ENCODE measurements around the gene TJP2.
A peak's percentile ranks its signal among the peaks of the same experiment; 100 is the strongest.

Gene TJP2

DNA sequence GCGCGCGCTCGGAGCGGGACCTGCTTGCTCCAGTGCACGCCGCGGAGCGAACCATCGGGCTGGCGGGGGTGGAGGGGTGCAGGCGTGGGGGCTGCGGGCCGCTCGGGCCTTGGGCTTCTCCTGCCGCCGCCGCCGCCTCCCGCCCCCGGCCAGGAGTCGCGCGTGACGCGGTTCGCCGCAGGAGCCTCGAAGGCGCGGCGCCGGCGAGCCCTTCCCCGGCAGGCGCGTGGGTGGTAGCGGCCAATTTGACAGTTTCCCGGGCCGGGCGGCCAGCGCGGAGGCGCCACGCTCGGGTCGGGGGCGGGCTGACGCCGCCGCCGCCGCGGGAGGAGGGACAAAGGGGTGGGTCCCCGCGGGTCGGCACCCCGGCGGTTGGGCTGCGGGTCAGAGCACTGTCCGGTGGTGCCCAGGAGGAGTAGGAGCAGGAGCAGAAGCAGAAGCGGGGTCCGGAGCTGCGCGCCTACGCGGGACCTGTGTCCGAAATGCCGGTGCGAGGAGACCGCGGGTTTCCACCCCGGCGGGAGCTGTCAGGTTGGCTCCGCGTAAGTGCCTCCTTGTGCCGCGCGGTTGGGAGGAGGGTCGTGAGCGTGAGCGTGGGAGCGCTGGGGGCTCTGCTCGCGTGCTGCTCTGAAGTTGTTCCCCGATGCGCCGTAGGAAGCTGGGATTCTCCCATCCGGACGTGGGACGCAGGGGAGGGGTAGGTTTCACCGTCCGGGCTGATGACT, at the start of gene TJP2:
TJP2 (plus strand) TSS at position 387 of the 725 bp plus-strand sequence; CDS start at position 483, 96 bp downstream.
- peaks cover 35% of the 10 kb centered on the region for H3K27me3 ChIP-seq (ENCODE audit: control insufficient read depth, insufficient read depth, low read length)
- peaks cover 24% of the 10 kb centered on the region for H3K4me1 ChIP-seq (ENCODE audit: control insufficient read depth, low read depth, low read length)
- H3K9ac ChIP-seq (ENCODE audit: low read length), result peak within 1 kb of the TSS; percentile 44
- H3K27ac ChIP-seq (ENCODE audit: low read length), result no peak within 1 kb of the TSS
- peak within 1 kb of the TSS; percentile 77 for H3K4me3 ChIP-seq (ENCODE audit: low read length)
- no peaks in the 10 kb centered on the region for H3K36me3 ChIP-seq (ENCODE audit: control insufficient read depth, low read depth, low read length)
- H3K9me3 ChIP-seq (ENCODE audit: control insufficient read depth, low read depth, low read length), result no peaks in the 10 kb centered on the region

- Histone ChIP-seq H3K9ac (ENCODE audit: low read length) (no peak overlapping the region), H3K4me3 (ENCODE audit: low read length) (no peak overlapping the region), H3K27ac (ENCODE audit: low read length) (no peak overlapping the region), H3K4me1 (ENCODE audit: control insufficient read depth, low read depth, low read length) (peaks cover 4% of the 10 kb centered on the region), H3K27me3 (ENCODE audit: control insufficient read depth, insufficient read depth, low read length) (no peaks in the 10 kb centered on the region), H3K9me3 (ENCODE audit: control insufficient read depth, low read depth, low read length) (no peaks in the 10 kb centered on the region), H3K36me3 (ENCODE audit: control insufficient read depth, low read depth, low read length) (peaks cover 9% of the 10 kb centered on the region)
Observed at GRCh38 chr9:69130456-69131441, 43.3 kb upstream of the TJP2 start.

DNA sequence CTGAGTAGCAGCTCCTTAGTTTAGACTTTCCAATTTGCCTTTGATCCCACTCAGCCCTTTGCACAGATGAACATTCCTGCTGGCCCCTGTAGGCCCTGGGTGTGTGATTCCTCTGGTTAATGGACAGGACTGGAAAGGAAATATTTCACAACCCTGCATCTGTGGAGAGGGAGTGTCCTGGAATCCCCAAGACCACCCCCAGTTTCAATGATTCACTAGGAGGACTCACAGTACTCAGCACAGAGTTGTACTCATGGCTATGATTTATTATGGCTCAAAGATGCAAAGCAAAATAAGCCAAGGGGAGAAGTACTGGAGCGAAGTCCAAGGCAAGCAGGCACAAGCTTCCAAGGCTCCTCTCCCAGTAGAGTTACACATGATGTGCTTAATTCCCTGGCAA, 42.4 kb upstream of the TJP2 start:
- no peak overlapping the region for H3K4me3 ChIP-seq (ENCODE audit: low read length)
- peaks cover 9% of the 10 kb centered on the region for H3K36me3 ChIP-seq (ENCODE audit: control insufficient read depth, low read depth, low read length)

GRCh38 chr9:69132361-69132760, 41.7 kb upstream of the TJP2 start:
- Histone ChIP-seq H3K4me3 (ENCODE audit: low read length) (no peak overlapping the region), H3K27ac (ENCODE audit: low read length) (no peak overlapping the region)

More for the DNA sequence above, 42.4 kb upstream of the TJP2 start:
- Histone ChIP-seq H3K9me3 (ENCODE audit: control insufficient read depth, low read depth, low read length) (no peaks in the 10 kb centered on the region), H3K9ac (ENCODE audit: low read length) (no peak overlapping the region), H3K4me1 (ENCODE audit: control insufficient read depth, low read depth, low read length) (peaks cover 4% of the 10 kb centered on the region), H3K27me3 (ENCODE audit: control insufficient read depth, insufficient read depth, low read length) (no peaks in the 10 kb centered on the region), H3K27ac (ENCODE audit: low read length) (no peak overlapping the region)

GRCh38 chr9:69134412-69134811, 39.7 kb upstream of the TJP2 start:
- Histone ChIP-seq H3K4me1 (ENCODE audit: control insufficient read depth, low read depth, low read length) (no peaks in the 10 kb centered on the region), H3K9me3 (ENCODE audit: control insufficient read depth, low read depth, low read length) (no peaks in the 10 kb centered on the region), H3K27ac (ENCODE audit: low read length) (no peak overlapping the region), H3K9ac (ENCODE audit: low read length) (no peak overlapping the region), H3K4me3 (ENCODE audit: low read length) (no peak overlapping the region), H3K36me3 (ENCODE audit: control insufficient read depth, low read depth, low read length) (peaks cover 6% of the 10 kb centered on the region), H3K27me3 (ENCODE audit: control insufficient read depth, insufficient read depth, low read length) (no peaks in the 10 kb centered on the region)

More at GRCh38 chr9:69132361-69132760, 41.7 kb upstream of the TJP2 start:
- peaks cover 4% of the 10 kb centered on the region for H3K4me1 ChIP-seq (ENCODE audit: control insufficient read depth, low read depth, low read length)
- no peaks in the 10 kb centered on the region for H3K27me3 ChIP-seq (ENCODE audit: control insufficient read depth, insufficient read depth, low read length)
- H3K9ac ChIP-seq (ENCODE audit: low read length), result no peak overlapping the region
- H3K9me3 ChIP-seq (ENCODE audit: control insufficient read depth, low read depth, low read length), result no peaks in the 10 kb centered on the region
- peaks cover 9% of the 10 kb centered on the region for H3K36me3 ChIP-seq (ENCODE audit: control insufficient read depth, low read depth, low read length)

DNA sequence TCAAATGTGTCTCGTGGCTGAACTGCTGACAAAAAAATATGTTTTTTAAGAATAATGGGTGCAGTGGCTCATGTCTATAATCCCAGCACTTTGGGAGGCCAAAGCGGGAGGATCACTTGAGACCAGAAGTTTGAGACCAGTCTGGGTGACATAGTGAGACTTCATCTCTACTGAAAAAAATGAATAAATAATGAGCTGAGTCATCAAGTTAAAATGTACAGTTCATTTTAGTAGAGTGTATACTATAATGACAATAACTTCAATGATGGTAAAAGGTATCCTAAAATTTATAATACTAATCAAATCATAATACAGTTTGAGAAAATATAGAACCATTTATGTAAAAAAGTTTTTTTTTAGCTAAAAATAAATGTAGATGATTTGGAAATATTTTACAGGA, 37.9 kb upstream of the TJP2 start:
- no peak overlapping the region for H3K27ac ChIP-seq (ENCODE audit: low read length)
- no peaks in the 10 kb centered on the region for H3K27me3 ChIP-seq (ENCODE audit: control insufficient read depth, insufficient read depth, low read length)
- H3K4me3 ChIP-seq (ENCODE audit: low read length), result no peak overlapping the region
- H3K9me3 ChIP-seq (ENCODE audit: control insufficient read depth, low read depth, low read length), result no peaks in the 10 kb centered on the region
- peaks cover 11% of the 10 kb centered on the region for H3K36me3 ChIP-seq (ENCODE audit: control insufficient read depth, low read depth, low read length)
- no peak overlapping the region for H3K9ac ChIP-seq (ENCODE audit: low read length)
- no peaks in the 10 kb centered on the region for H3K4me1 ChIP-seq (ENCODE audit: control insufficient read depth, low read depth, low read length)

DNA sequence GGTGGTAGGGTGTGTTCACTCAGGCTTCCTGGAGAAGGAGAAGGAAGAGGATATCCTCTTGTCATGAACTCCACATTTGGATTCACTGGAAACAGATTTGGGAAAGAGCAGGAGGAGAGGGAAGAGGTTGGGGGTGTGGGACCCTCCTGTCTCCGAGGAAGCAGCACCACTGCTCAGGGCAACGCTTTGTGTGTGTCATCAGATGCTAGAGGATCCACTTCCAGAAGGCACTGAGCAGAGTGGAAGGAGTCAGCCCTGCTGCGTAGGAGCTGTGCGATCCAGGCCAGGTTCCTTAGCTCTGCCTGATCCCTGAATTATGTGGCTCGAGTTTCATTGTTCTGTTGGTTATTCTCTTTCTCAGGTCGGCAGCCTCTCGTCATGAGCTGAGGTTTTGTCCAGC, 37.3 kb upstream of the TJP2 start:
- no peak overlapping the region for H3K9ac ChIP-seq (ENCODE audit: low read length)
- peaks cover 11% of the 10 kb centered on the region for H3K36me3 ChIP-seq (ENCODE audit: control insufficient read depth, low read depth, low read length)
- H3K27me3 ChIP-seq (ENCODE audit: control insufficient read depth, insufficient read depth, low read length), result no peaks in the 10 kb centered on the region
- no peak overlapping the region for H3K27ac ChIP-seq (ENCODE audit: low read length)
- H3K4me1 ChIP-seq (ENCODE audit: control insufficient read depth, low read depth, low read length), result no peaks in the 10 kb centered on the region
- H3K4me3 ChIP-seq (ENCODE audit: low read length), result no peak overlapping the region
- no peaks in the 10 kb centered on the region for H3K9me3 ChIP-seq (ENCODE audit: control insufficient read depth, low read depth, low read length)

- Histone ChIP-seq H3K4me3 (ENCODE audit: low read length) (no peak overlapping the region), H3K27me3 (ENCODE audit: control insufficient read depth, insufficient read depth, low read length) (no peaks in the 10 kb centered on the region), H3K9me3 (ENCODE audit: control insufficient read depth, low read depth, low read length) (no peaks in the 10 kb centered on the region), H3K4me1 (ENCODE audit: control insufficient read depth, low read depth, low read length) (no peaks in the 10 kb centered on the region), H3K36me3 (ENCODE audit: control insufficient read depth, low read depth, low read length) (peaks cover 8% of the 10 kb centered on the region), H3K9ac (ENCODE audit: low read length) (no peak overlapping the region), H3K27ac (ENCODE audit: low read length) (no peak overlapping the region)
Observed at GRCh38 chr9:69137311-69137710, 36.8 kb upstream of the TJP2 start.

GRCh38 chr9:69139596-69139995, 34.5 kb upstream of the TJP2 start:
- Histone ChIP-seq H3K9ac (ENCODE audit: low read length) (no peak overlapping the region), H3K27ac (ENCODE audit: low read length) (no peak overlapping the region), H3K36me3 (ENCODE audit: control insufficient read depth, low read depth, low read length) (peaks cover 5% of the 10 kb centered on the region), H3K9me3 (ENCODE audit: control insufficient read depth, low read depth, low read length) (no peaks in the 10 kb centered on the region), H3K27me3 (ENCODE audit: control insufficient read depth, insufficient read depth, low read length) (no peaks in the 10 kb centered on the region), H3K4me1 (ENCODE audit: control insufficient read depth, low read depth, low read length) (no peaks in the 10 kb centered on the region), H3K4me3 (ENCODE audit: low read length) (no peak overlapping the region)

DNA sequence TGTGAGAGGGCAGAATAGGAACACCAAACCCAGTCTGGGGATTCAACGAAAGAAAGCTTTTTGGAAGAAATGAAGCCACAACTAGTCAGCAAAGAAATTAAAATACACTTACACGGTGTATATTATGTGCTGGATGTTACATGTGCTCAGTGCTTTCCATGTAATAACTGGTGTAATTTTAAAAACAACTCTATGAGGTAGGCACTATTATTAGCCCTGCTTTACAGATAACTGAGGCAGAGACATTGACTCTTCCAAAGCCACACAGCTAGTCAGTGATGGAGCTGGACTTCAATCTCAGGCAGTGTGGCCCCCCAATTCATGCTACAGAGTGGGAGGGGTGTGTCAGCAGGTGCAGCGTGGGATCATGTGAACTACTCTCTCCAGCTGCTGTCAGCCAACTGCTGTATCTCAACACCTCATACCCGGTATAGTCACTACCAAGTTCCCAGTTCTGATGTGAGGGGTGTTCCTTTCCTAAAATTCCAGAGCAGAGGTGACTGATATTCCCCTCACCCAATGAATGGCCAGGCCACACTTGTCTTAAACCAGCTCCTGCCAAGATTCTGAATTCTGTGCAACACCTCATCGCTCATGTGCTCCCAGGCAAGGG, 33.8 kb upstream of the TJP2 start:
- no peaks in the 10 kb centered on the region for H3K9me3 ChIP-seq (ENCODE audit: control insufficient read depth, low read depth, low read length)
- no peaks in the 10 kb centered on the region for H3K4me1 ChIP-seq (ENCODE audit: control insufficient read depth, low read depth, low read length)
- peaks cover 8% of the 10 kb centered on the region for H3K36me3 ChIP-seq (ENCODE audit: control insufficient read depth, low read depth, low read length)
- no peaks in the 10 kb centered on the region for H3K27me3 ChIP-seq (ENCODE audit: control insufficient read depth, insufficient read depth, low read length)
- no peak overlapping the region for H3K4me3 ChIP-seq (ENCODE audit: low read length)
- no peak overlapping the region for H3K27ac ChIP-seq (ENCODE audit: low read length)
- H3K9ac ChIP-seq (ENCODE audit: low read length), result no peak overlapping the region

- H3K4me3 ChIP-seq (ENCODE audit: low read length), result no peak overlapping the region
- H3K27ac ChIP-seq (ENCODE audit: low read length), result no peak overlapping the region
- no peaks in the 10 kb centered on the region for H3K27me3 ChIP-seq (ENCODE audit: control insufficient read depth, insufficient read depth, low read length)
- H3K36me3 ChIP-seq (ENCODE audit: control insufficient read depth, low read depth, low read length), result peaks cover 8% of the 10 kb centered on the region
- H3K9ac ChIP-seq (ENCODE audit: low read length), result no peak overlapping the region
- no peaks in the 10 kb centered on the region for H3K9me3 ChIP-seq (ENCODE audit: control insufficient read depth, low read depth, low read length)
- no peaks in the 10 kb centered on the region for H3K4me1 ChIP-seq (ENCODE audit: control insufficient read depth, low read depth, low read length)
Observed at GRCh38 chr9:69141851-69142250, 32.2 kb upstream of the TJP2 start.

Measured in iPS-18a (cell line).